Sigmoid colon (tissue), 7 donors: Measurements from ENCODE around the gene PSG6. TPM values are rescaled to one million over a fixed set of nuclear protein-coding genes. Genes with fewer than 3 reads are reported as not detected.
A peak's percentile ranks its signal among the peaks of the same experiment; 100 is the strongest.
"Not testable (repeated sequence)": the region's sequence is repeated elsewhere in the genome, so short reads cannot be mapped to it uniquely, and the experiment has no call there.

Source experiments
- DNase-seq: peaks from one replicate; pipeline ENCODE4 v3.0.0-alpha.2; 2019
- H3K27ac ChIP-seq, 4 donors: fragments of 200-600 bp; sonication (generic); one replicate each; pipeline ENCODE4 v1.5.1; 2016 to 2019; ENCODE audit warnings: mild to moderate bottlenecking in 1 of 4
- H3K27me3 ChIP-seq, 3 donors: fragments of 200-600 bp; sonication (generic); one replicate each; pipeline ENCODE4 v1.5.1; 2019; ENCODE audit warnings: mild to moderate bottlenecking in 1 of 3
- H3K36me3 ChIP-seq, 4 donors: fragments of 200-600 bp; sonication (generic); one replicate each; pipeline ENCODE4 v1.5.1; 2016 to 2019
- H3K4me1 ChIP-seq, 4 donors: fragments of 200-600 bp; sonication (generic); one replicate each; pipeline ENCODE4 v1.5.1; 2017 to 2019
- H3K4me3 ChIP-seq, 4 donors: fragments of 200-600 bp; sonication (generic); one replicate each; pipeline ENCODE4 v1.5.1; 2017 to 2019; ENCODE audit warnings: mild to moderate bottlenecking in 2 of 4, moderate library complexity in 1 of 4
- H3K9me3 ChIP-seq, 4 donors: fragments of 200-600 bp in 3 of 4; sonication (generic) in 3 of 4; one replicate each; pipeline versions ENCODE4 v1.5.1 to v1.6.1; 2013 to 2019
- CTCF ChIP-seq, 4 experiments: fragments of 450-650 bp in 3 of 4; fragments of 200-600 bp in 1 of 4; IDR thresholded peaks; one replicate each; pipeline ENCODE4 v1.5.1; 2016 to 2019; ENCODE audit warnings: antibody characterized with exemption in 4 of 4, mild to moderate bottlenecking in 3 of 4, moderate library complexity in 2 of 4
- EP300 ChIP-seq, 4 donors: sonication (generic); formaldehyde crosslinking; IDR thresholded peaks; one replicate each; pipeline ENCODE4 v1.6.1; 2017; ENCODE audit warnings: antibody characterized with exemption in 4 of 4
- POLR2A ChIP-seq, 2 donors: fragments of 450-650 bp; IDR thresholded peaks; one replicate each; pipeline ENCODE4 v1.6.1; 2016; ENCODE audit warnings: antibody characterized with exemption in 2 of 2, mild to moderate bottlenecking in 2 of 2, moderate library complexity in 2 of 2
- POLR2AphosphoS5 ChIP-seq, 4 donors: sonication (generic); formaldehyde crosslinking; IDR thresholded peaks; one replicate each; pipeline ENCODE4 v1.6.1; 2017; ENCODE audit warnings: antibody characterized with exemption in 4 of 4
- WGBS, 2 donors: extraction: QIAGEN DNeasy Blood & Tissue Kit; methylation state at CpG; one replicate each; pipeline ENCODE4 v1.1.7; 2013; 5-methylcytosine and 5-hydroxymethylcytosine counted together
- intact Hi-C: fragments of 100-400 bp; cut with DNase I; formaldehyde crosslinking; loops from one replicate; pipeline ENCODE4 v1.15.1; 2023
- polyA plus RNA-seq, 3 donors: library from polyadenylated mRNA; stranded (reverse); fragments of 200-250 nt; gene quantifications; one replicate each; pipeline ENCODE4 v1.2.3, GENCODE V29; 2013
- total RNA-seq, 4 donors: library from RNA; depleted of rRNA; stranded (reverse); fragments of >200 nt; gene quantifications; one replicate each; pipeline ENCODE4 v1.1.0, GENCODE V29; 2016
- donor health status: healthy with polysubstance abuse.
- donor health status: Bipolar disorder and iron deficiency.
- donor health status: healthy.

PSG6 gene
- total and polyA plus RNA-seq, 7 donors, result not detected

GRCh38 chr19:42898656-42899055 is 19.0 kb downstream of the PSG6 start:
- H3K4me3 ChIP-seq, DNase-seq, H3K36me3 ChIP-seq, H3K27me3 ChIP-seq, H3K27ac ChIP-seq, H3K4me1 ChIP-seq, H3K9me3 ChIP-seq, intact Hi-C loops: not testable (repeated sequence)
- 39 to 67% methylated on average over 1 of the region's 1 CpG for WGBS, 2 donors

GRCh38 chr19:42897729-42898128 is 20.0 kb downstream of the PSG6 start:
- intact Hi-C loops, H3K27me3 ChIP-seq, H3K4me1 ChIP-seq, DNase-seq, H3K9me3 ChIP-seq, H3K36me3 ChIP-seq, H3K27ac ChIP-seq, H3K4me3 ChIP-seq: not testable (repeated sequence)
- WGBS, 2 donors, result 2 to 26% methylated on average over 1 of the region's 1 CpG

- H3K9me3 ChIP-seq, H3K4me1 ChIP-seq, H3K27me3 ChIP-seq, H3K27ac ChIP-seq, H3K4me3 ChIP-seq, DNase-seq, intact Hi-C loops, H3K36me3 ChIP-seq: not testable (repeated sequence)
- 86 to 87% methylated on average over 7 of the region's 7 CpGs for WGBS, 2 donors
These were observed 27.2 kb downstream of the PSG6 start for GRCh38 chr19:42890446-42890845.

GRCh38 chr19:42887876-42888445 is 29.7 kb downstream of the PSG6 start:
- H3K27me3 ChIP-seq, DNase-seq, intact Hi-C loops, H3K4me3 ChIP-seq, H3K9me3 ChIP-seq, H3K36me3 ChIP-seq, H3K27ac ChIP-seq: not testable (repeated sequence)
- H3K4me1 ChIP-seq, result peaks cover 0 to 16% (median 3%) of the 10 kb centered on the region in 4 donors

- DNase-seq, H3K4me3 ChIP-seq, H3K9me3 ChIP-seq, H3K27ac ChIP-seq, H3K27me3 ChIP-seq, intact Hi-C loops, H3K36me3 ChIP-seq: not testable (repeated sequence)
- WGBS, 2 donors, result 82 to 87% methylated on average over 2 of the region's 2 CpGs
- H3K4me1 ChIP-seq, result peaks cover 0 to 15% (median 2%) of the 10 kb centered on the region in 4 donors
These were observed 35.0 kb downstream of the PSG6 start for GRCh38 chr19:42882730-42883129.

- H3K36me3 ChIP-seq, H3K27ac ChIP-seq, intact Hi-C loops, H3K9me3 ChIP-seq, H3K27me3 ChIP-seq, DNase-seq, H3K4me3 ChIP-seq: not testable (repeated sequence)
- WGBS, 2 donors, result 41 to 62% methylated on average over 5 of the region's 5 CpGs
- peaks cover 0 to 12% (median under 1%) of the 10 kb centered on the region in 4 donors for H3K4me1 ChIP-seq
These were observed 35.7 kb downstream of the PSG6 start for GRCh38 chr19:42882010-42882409.

- H3K4me1 ChIP-seq, result peaks cover 0 to 17% (median 7%) of the 10 kb centered on the region in 4 donors
- peak in 1 of 4 experiments; percentile 55 for TF ChIP-seq CTCF (IDR thresholded peaks at IDR 0.05)
- intact Hi-C loops, H3K9me3 ChIP-seq, DNase-seq, H3K27me3 ChIP-seq, H3K27ac ChIP-seq, H3K4me3 ChIP-seq, H3K36me3 ChIP-seq: not testable (repeated sequence)
- WGBS, 2 donors, result 51 to 61% methylated on average over 8 of the region's 8 CpGs
These were observed 36.4 kb downstream of the PSG6 start for GRCh38 chr19:42881279-42881678.

- H3K36me3 ChIP-seq, H3K4me3 ChIP-seq, H3K27me3 ChIP-seq, intact Hi-C loops, H3K27ac ChIP-seq, DNase-seq, H3K9me3 ChIP-seq: not testable (repeated sequence)
- H3K4me1 ChIP-seq, result peaks cover 0 to 22% (median 14%) of the 10 kb centered on the region in 4 donors
- 84 to 88% methylated on average over 9 of the region's 9 CpGs for WGBS, 2 donors
These were observed 37.1 kb downstream of the PSG6 start for GRCh38 chr19:42880621-42881020.

- no peak for TF ChIP-seq EP300 (IDR thresholded peaks at IDR 0.05)
- no peak for TF ChIP-seq CTCF (IDR thresholded peaks at IDR 0.05)
- TF ChIP-seq POLR2AphosphoS5 (IDR thresholded peaks at IDR 0.05), result no peak
- no peak for TF ChIP-seq POLR2A (IDR thresholded peaks at IDR 0.05)
- H3K9me3 ChIP-seq, result no peaks in the 10 kb centered on the region
- intact Hi-C loops, result no loop called here
- H3K4me3 ChIP-seq, result no peak within 1 kb of the TSS
- no peak within 1 kb of the TSS for H3K27ac ChIP-seq
- DNase-seq, result no peak
- H3K27me3 ChIP-seq, result no peaks in the 10 kb centered on the region
- 33 to 50% methylated on average over 2 of the region's 2 CpGs for WGBS, 2 donors
- peaks cover 0 to 23% (median 20%) of the 10 kb centered on the region in 4 donors for H3K4me1 ChIP-seq
- H3K36me3 ChIP-seq, result no peaks in the 10 kb centered on the region
These were observed 38.1 kb downstream of the PSG6 start, which contains the start of gene PSG1 for GRCh38 chr19:42879613-42880012. PSG1 (minus strand) TSS chr19:42879713; CDS start chr19:42879581, 132 bp downstream.

GRCh38 chr19:42876596-42876995 is 41.1 kb downstream of the PSG6 start:
- H3K27ac ChIP-seq, result peak overlapping the region in 1 of 4 donors; percentile 52
- peaks cover 0 to 29% (median 19%) of the 10 kb centered on the region in 4 donors for H3K4me1 ChIP-seq
- intact Hi-C loops, H3K27me3 ChIP-seq, H3K4me3 ChIP-seq, DNase-seq, H3K36me3 ChIP-seq, H3K9me3 ChIP-seq: not testable (repeated sequence)

- intact Hi-C loops, H3K4me3 ChIP-seq, H3K36me3 ChIP-seq, DNase-seq, H3K27me3 ChIP-seq, H3K9me3 ChIP-seq: not testable (repeated sequence)
- 29 to 35% methylated on average over 1 of the region's 1 CpG for WGBS, 2 donors
- H3K4me1 ChIP-seq, result peaks cover 0 to 29% (median 19%) of the 10 kb centered on the region in 4 donors
- peak overlapping the region; percentile 27 to 52 (median 38) for H3K27ac ChIP-seq
These were observed 41.8 kb downstream of the PSG6 start for GRCh38 chr19:42875881-42876280.
